HepG2 (cell line): Measurements from ENCODE around the gene GJD4. TPM values are rescaled to one million over a fixed set of nuclear protein-coding genes. Genes with fewer than 3 reads are reported as not detected.

ENCODE experiments used
- ATAC-seq: fragments of 200-7000 bp; cut with Tn5 transposase; 3 replicates; pipeline ENCODE4 v1.9.1; 2020; ENCODE audit warnings: mild to moderate bottlenecking, moderate library complexity
- BruUV-seq: library from RNA; stranded (reverse); fragments of 400-500 nt; replicated peaks from 2 replicates; lab custom pipeline; 2021; lab: Mats Ljungman, UMichigan
- CTCF ChIA-PET: fragments of 300-600 bp; formaldehyde crosslinking; extraction: SDS; loops from one replicate; lab custom pipeline; 2021; ENCODE audit warnings: low total read pairs, inconsistent platforms, low intra/inter-chr PET ratio; lab: Yijun Ruan, JAX
- POLR2A ChIA-PET: fragments of 350-600 bp; sonication (Branson Sonifier 250); formaldehyde crosslinking; loops from one replicate; lab custom pipeline; 2020; ENCODE audit warnings: antibody characterized with exemption, inconsistent platforms; lab: Yijun Ruan, JAX
- DNase-seq: peaks from one replicate; pipeline ENCODE4 v3.0.0-alpha.2; 2015; ENCODE audit warnings: low spot score
- FAIRE-seq: peaks from 3 replicates; lab custom pipeline; 2011; peaks lifted over from hg19 to GRCh38; lab: Jason Lieb, UNC
- H2AFZ ChIP-seq: one replicate; pipeline ENCODE4 v1.6.1; 2011; ENCODE audit warnings: low read length, inconsistent platforms
- H3K27ac ChIP-seq: fragments of 300-600 bp; 3 replicates; pipeline ENCODE4 v1.8.0; 2011; ENCODE audit warnings: mixed run types, mild to moderate bottlenecking, mixed read lengths, low read length, inconsistent platforms; ENCODE audit not compliant: insufficient read depth; ENCODE audit errors: extremely low read length
- H3K27me3 ChIP-seq, 2 experiments: fragments of 200-600 bp in 1 of 2; 2 replicates in 1 of 2; 3 replicates in 1 of 2; pipeline versions ENCODE4 v1.6.0 to v1.8.0; 2011; ENCODE audit warnings: low read length in 2 of 2, mild to moderate bottlenecking in 2 of 2, moderate library complexity in 2 of 2, inconsistent platforms in 1 of 2; ENCODE audit not compliant: insufficient read depth in 2 of 2, control insufficient read depth in 1 of 2
- H3K36me3 ChIP-seq, 2 experiments: fragments of 200-600 bp in 1 of 2; replicated peaks in 1 of 2; 2 replicates in 1 of 2; 3 replicates in 1 of 2; pipeline versions ENCODE4 v1.5.1 to v1.8.0; 2011; ENCODE audit warnings: low read length in 2 of 2, inconsistent platforms in 1 of 2; ENCODE audit not compliant: insufficient read depth in 2 of 2, control insufficient read depth in 1 of 2
- H3K4me1 ChIP-seq: 2 replicates; pipeline ENCODE4 v1.5.1; 2012; ENCODE audit warnings: low read length, inconsistent platforms; ENCODE audit not compliant: insufficient read depth
- H3K4me2 ChIP-seq: 2 replicates; pipeline ENCODE4 v1.6.0; 2011; ENCODE audit warnings: low read depth, low read length, inconsistent platforms
- H3K4me3 ChIP-seq, 3 experiments: fragments of 200-600 bp in 1 of 3; sonication (generic), shearing (Covaris generic) in 1 of 3; replicated peaks in 1 of 3; 2 replicates each; pipeline ENCODE4 v1.5.1; 2011 to 2016; ENCODE audit warnings: low read length in 3 of 3, inconsistent platforms in 2 of 3, low read depth in 2 of 3, mild to moderate bottlenecking in 2 of 3, control low read depth in 1 of 3, mixed read lengths in 1 of 3; ENCODE audit not compliant: insufficient read depth in 1 of 3
- H3K79me2 ChIP-seq: one replicate; pipeline ENCODE4 v1.6.1; 2011; ENCODE audit warnings: low read length, inconsistent platforms; ENCODE audit not compliant: insufficient read depth
- H3K9ac ChIP-seq: 2 replicates; pipeline ENCODE4 v1.6.0; 2011; ENCODE audit warnings: mild to moderate bottlenecking, low read depth, low read length, inconsistent platforms; ENCODE audit not compliant: insufficient read depth
- H3K9me3 ChIP-seq: 2 replicates; pipeline ENCODE4 v1.5.1; 2012; ENCODE audit warnings: mild to moderate bottlenecking, low read length
- H4K20me1 ChIP-seq: 2 replicates; pipeline ENCODE4 v1.6.0; 2011; ENCODE audit warnings: inconsistent platforms, mild to moderate bottlenecking, low read length, moderate library complexity; ENCODE audit not compliant: insufficient read depth
- ELF3 ChIP-seq: IDR thresholded peaks from 2 replicates; pipeline ENCODE4 v1.6.1; 2016; ENCODE audit warnings: missing genetic modification reagents, missing compliant biosample characterization
- NFIC ChIP-seq: IDR thresholded peaks from 2 replicates; pipeline ENCODE4 v1.6.1; 2012; ENCODE audit warnings: mild to moderate bottlenecking, low read length, inconsistent platforms
- NPAS2 ChIP-seq: sonication (generic); formaldehyde crosslinking; IDR thresholded peaks from 2 replicates; pipeline ENCODE4 v1.8.0; 2022; ENCODE audit warnings: mild to moderate bottlenecking, missing genetic modification reagents, borderline replicate concordance
- PRMT3 ChIP-seq: sonication (generic); formaldehyde crosslinking; IDR thresholded peaks from 2 replicates; pipeline ENCODE4 v1.8.1; 2022; ENCODE audit warnings: low read depth, mild to moderate bottlenecking, moderate library complexity, missing genetic modification reagents, borderline replicate concordance
- RFX5 ChIP-seq: IDR thresholded peaks from 2 replicates; pipeline ENCODE4 v1.6.1; 2011; ENCODE audit warnings: low read depth, low read length, improper control_type of control experiment
- SYNCRIP ChIP-seq: fragments of 200-400 bp; formaldehyde crosslinking; IDR thresholded peaks from 2 replicates; pipeline ENCODE4 v1.6.1; 2018; ENCODE audit warnings: mild to moderate bottlenecking, low read depth, low read length; ENCODE audit not compliant: insufficient read depth
- XRCC5 ChIP-seq: fragments of 200-400 bp; formaldehyde crosslinking; optimal IDR thresholded peaks from 2 replicates; pipeline ENCODE3; 2017; ENCODE audit warnings: mild to moderate bottlenecking, low read length
- ZNF282 ChIP-seq: fragments of 450-650 bp; IDR thresholded peaks from 2 replicates; pipeline ENCODE4 v1.6.1; 2018; ENCODE audit not compliant: partially characterized antibody
- ZNF460 ChIP-seq: sonication (generic); formaldehyde crosslinking; IDR thresholded peaks from 2 replicates; pipeline ENCODE4 v1.5.1; 2020; ENCODE audit warnings: missing genetic modification reagents, mild to moderate bottlenecking, borderline replicate concordance
- ZNF468 ChIP-seq: sonication (generic); formaldehyde crosslinking; IDR thresholded peaks from 2 replicates; pipeline ENCODE4 v1.8.0; 2022; ENCODE audit warnings: mild to moderate bottlenecking, moderate library complexity, missing genetic modification reagents
- ZNF567 ChIP-seq: sonication (generic); formaldehyde crosslinking; IDR thresholded peaks from 2 replicates; pipeline ENCODE4 v1.8.1; 2023; ENCODE audit warnings: mild to moderate bottlenecking, missing genetic modification reagents, borderline replicate concordance
- ZNF619 ChIP-seq: sonication (generic); formaldehyde crosslinking; IDR thresholded peaks from 2 replicates; pipeline ENCODE4 v1.4.0; 2020; ENCODE audit warnings: mild to moderate bottlenecking, missing genetic modification reagents
- WGBS: methylation state at CpG from one replicate; pipeline ENCODE4 v1.1.6; 2017; ENCODE audit warnings: low lambda C conversion rate; 5-methylcytosine and 5-hydroxymethylcytosine counted together
- in situ Hi-C: cut with HindIII; loops from 2 replicates; pipeline ENCODE4 v1.10.0; 2017; ENCODE audit warnings: low pct_unique_long_range_greater_than_20kb; ENCODE audit not compliant: extremely low pct_ligation_motif_present
- intact Hi-C: fragments of 100-400 bp; cut with micrococcal nuclease; formaldehyde crosslinking; loops from one replicate; pipeline ENCODE4 v1.10.0; 2022; ENCODE audit not compliant: unreplicated experiment
- polyA plus RNA-seq, 8 experiments: library from polyadenylated mRNA; depleted of rRNA in 3 of 8; stranded (reverse) in 7 of 8; unstranded in 1 of 8; fragments of >200 nt; fragmentation: Illumina TruSeq in 4 of 8; extraction: Trizol in 4 of 8; gene quantifications; 2 replicates each; pipeline versions ENCODE4 v1.2.1 to v1.2.3, GENCODE V29; 2011 to 2016; ENCODE audit warnings: low read depth in 4 of 8, missing spikeins in 1 of 8, mixed read lengths in 1 of 8; ENCODE audit not compliant: insufficient read depth in 1 of 8
- total RNA-seq, 5 experiments: library from RNA; depleted of rRNA; stranded (reverse); fragments of >200 nt; fragmentation: Illumina TruSeq; extraction: Trizol; gene quantifications; 2 replicates each; pipeline ENCODE4 v1.2.3, GENCODE V29; 2016; ENCODE audit warnings: low read depth in 1 of 5
- TF ChIP-seq, protein P1 (sequence below): sonication (generic); formaldehyde crosslinking; IDR thresholded peaks from 2 replicates; pipeline ENCODE4 v1.5.0; 2020; ENCODE audit warnings: missing genetic modification reagents
- TF ChIP-seq, protein P2 (sequence below): sonication (generic); formaldehyde crosslinking; IDR thresholded peaks from 2 replicates; pipeline ENCODE4 v1.9.0; 2022; ENCODE audit warnings: missing genetic modification reagents, mild to moderate bottlenecking, borderline replicate concordance
- TF ChIP-seq, protein P3 (sequence below): sonication (generic); formaldehyde crosslinking; conservative IDR thresholded peaks from 2 replicates; pipeline ENCODE4 v1.4.0; 2020; ENCODE audit warnings: missing genetic modification reagents
- TF ChIP-seq, protein P4 (sequence below): sonication (generic); formaldehyde crosslinking; IDR thresholded peaks from 2 replicates; pipeline ENCODE4 v1.5.1; 2020; ENCODE audit warnings: missing genetic modification reagents, mild to moderate bottlenecking, borderline replicate concordance

The GJD4 gene
- total and polyA plus RNA-seq, 2 of the 13 experiments (the other 11 are each of a cell fraction or from before 2014, with no cell fraction given): not detected

DNA sequence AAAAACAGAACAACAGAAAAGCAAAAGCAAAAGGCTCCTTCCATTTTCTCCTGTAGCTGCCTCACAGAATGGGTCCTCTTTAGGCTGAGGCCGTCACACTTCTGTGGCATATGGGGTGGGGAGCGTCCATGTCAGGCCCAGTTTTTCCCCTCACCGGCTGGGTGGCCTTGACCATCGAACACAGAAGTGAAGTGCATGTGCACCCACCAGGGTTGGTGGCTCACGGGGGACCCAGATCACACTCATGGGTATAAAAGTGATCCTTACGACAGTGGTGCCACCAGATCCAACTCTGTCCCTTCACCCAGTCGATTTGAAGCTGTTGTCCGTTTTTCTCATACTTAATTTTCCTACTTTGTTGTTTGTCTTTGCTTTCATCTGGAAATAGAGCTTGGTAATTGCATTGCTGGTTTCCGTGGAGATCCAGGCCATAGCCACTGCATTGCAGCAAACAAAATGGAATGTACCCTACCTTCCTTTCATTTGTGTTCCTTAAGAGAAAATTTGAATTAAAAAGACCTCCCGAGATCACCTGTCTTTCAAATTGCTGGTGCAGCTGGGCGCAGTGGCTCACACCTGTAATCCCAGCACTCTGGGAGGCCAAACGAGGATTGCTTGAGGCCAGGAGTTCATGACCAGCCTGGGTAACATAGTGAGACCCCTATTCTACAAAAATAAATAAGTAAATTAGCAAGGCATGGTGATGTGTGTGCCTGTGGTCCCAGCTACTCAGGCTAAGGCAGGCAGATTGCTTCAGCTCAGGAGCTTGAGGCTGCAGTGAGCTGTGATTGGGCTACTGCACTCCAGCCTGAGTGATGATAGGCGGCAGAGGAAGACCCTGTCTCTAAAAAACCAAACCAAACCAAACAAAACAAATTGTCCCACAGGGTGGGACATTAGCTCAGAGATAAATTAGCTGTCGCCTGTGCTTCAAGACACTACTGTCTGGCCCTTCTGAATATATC, 10.7 kb upstream of the GJD4 start:
- H2AFZ ChIP-seq: no peak overlapping the region
- no peak for FAIRE-seq

More for the DNA sequence above, 10.7 kb upstream of the GJD4 start:
- no peaks in the 10 kb centered on the region for H3K9me3 ChIP-seq
- TF ChIP-seq RFX5 (no peak), ZNF468 (no peak), SYNCRIP (no peak), NFIC (no peak), ZNF619 (no peak), NPAS2 (CRISPR knock-in tag) (no peak), PRMT3 (CRISPR knock-in tag) (no peak), XRCC5 (no peak), ELF3 (CRISPR knock-in tag) (no peak), ZNF460 (no peak), ZNF567 (no peak), ZNF282 (no peak)
- TF ChIP-seq, protein P1, sequence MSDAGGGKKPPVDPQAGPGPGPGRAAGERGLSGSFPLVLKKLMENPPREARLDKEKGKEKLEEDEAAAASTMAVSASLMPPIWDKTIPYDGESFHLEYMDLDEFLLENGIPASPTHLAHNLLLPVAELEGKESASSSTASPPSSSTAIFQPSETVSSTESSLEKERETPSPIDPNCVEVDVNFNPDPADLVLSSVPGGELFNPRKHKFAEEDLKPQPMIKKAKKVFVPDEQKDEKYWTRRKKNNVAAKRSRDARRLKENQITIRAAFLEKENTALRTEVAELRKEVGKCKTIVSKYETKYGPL (CRISPR knock-in tag): no peak
- TF ChIP-seq, protein P2, sequence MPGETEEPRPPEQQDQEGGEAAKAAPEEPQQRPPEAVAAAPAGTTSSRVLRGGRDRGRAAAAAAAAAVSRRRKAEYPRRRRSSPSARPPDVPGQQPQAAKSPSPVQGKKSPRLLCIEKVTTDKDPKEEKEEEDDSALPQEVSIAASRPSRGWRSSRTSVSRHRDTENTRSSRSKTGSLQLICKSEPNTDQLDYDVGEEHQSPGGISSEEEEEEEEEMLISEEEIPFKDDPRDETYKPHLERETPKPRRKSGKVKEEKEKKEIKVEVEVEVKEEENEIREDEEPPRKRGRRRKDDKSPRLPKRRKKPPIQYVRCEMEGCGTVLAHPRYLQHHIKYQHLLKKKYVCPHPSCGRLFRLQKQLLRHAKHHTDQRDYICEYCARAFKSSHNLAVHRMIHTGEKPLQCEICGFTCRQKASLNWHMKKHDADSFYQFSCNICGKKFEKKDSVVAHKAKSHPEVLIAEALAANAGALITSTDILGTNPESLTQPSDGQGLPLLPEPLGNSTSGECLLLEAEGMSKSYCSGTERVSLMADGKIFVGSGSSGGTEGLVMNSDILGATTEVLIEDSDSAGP: no peak
- TF ChIP-seq, protein P3, sequence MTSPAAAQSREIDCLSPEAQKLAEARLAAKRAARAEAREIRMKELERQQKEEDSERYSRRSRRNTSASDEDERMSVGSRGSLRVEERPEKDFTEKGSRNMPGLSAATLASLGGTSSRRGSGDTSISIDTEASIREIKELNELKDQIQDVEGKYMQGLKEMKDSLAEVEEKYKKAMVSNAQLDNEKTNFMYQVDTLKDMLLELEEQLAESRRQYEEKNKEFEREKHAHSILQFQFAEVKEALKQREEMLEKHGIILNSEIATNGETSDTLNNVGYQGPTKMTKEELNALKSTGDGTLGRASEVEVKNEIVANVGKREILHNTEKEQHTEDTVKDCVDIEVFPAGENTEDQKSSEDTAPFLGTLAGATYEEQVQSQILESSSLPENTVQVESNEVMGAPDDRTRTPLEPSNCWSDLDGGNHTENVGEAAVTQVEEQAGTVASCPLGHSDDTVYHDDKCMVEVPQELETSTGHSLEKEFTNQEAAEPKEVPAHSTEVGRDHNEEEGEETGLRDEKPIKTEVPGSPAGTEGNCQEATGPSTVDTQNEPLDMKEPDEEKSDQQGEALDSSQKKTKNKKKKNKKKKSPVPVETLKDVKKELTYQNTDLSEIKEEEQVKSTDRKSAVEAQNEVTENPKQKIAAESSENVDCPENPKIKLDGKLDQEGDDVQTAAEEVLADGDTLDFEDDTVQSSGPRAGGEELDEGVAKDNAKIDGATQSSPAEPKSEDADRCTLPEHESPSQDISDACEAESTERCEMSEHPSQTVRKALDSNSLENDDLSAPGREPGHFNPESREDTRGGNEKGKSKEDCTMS (CRISPR knock-in tag): no peak
- TF ChIP-seq, protein P4, sequence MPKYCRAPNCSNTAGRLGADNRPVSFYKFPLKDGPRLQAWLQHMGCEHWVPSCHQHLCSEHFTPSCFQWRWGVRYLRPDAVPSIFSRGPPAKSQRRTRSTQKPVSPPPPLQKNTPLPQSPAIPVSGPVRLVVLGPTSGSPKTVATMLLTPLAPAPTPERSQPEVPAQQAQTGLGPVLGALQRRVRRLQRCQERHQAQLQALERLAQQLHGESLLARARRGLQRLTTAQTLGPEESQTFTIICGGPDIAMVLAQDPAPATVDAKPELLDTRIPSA (CRISPR knock-in tag): no peak
- H3K9ac ChIP-seq: no peak overlapping the region
- H3K79me2 ChIP-seq: no peaks in the 10 kb centered on the region
- in situ Hi-C loops (no loop called here), intact Hi-C loops (no loop called here)
- H3K27ac ChIP-seq: no peak overlapping the region
- H3K4me1 ChIP-seq: peaks cover 10% of the 10 kb centered on the region
- 50% methylated on average over 11 of the region's 14 CpGs for WGBS
- BruUV-seq: no TSS peak
- DNase-seq (no peak), ATAC-seq (no peak)
- ChIA-PET POLR2A (no interaction called here), CTCF (no interaction called here)
- no peaks in the 10 kb centered on the region for H3K36me3 ChIP-seq
- no peak overlapping the region for H3K4me3 ChIP-seq
- H3K27me3 ChIP-seq: peaks cover 0 to 1% of the 10 kb centered on the region in 2 experiments; a peak in 2 of 5 replicates
- H4K20me1 ChIP-seq: no peaks in the 10 kb centered on the region
- no peak overlapping the region for H3K4me2 ChIP-seq
